Measurements from ENCODE around the gene ST6GALNAC3.

- TF ChIP-seq POLR2AphosphoS5 (IDR thresholded peaks at IDR 0.05; ENCODE audit: low read depth, low read length) (no peak), CTCF (IDR thresholded peaks at IDR 0.05) (no peak), REST (IDR thresholded peaks at IDR 0.05; ENCODE audit: insufficient read depth in 1 of 2, low read depth in 2 of 2, low read length in 1 of 2) (no peak), TCF7L2 (IDR thresholded peaks at IDR 0.05; ENCODE audit: low read depth, low read length) (no peak)
These were observed 345.1 kb downstream of the ST6GALNAC3 start for GRCh38 chr1:76419603-76420002.
